CD14-positive monocyte (primary cell): ENCODE data around the gene ZNF451. TPM values are rescaled to one million over a fixed set of nuclear protein-coding genes. Genes with fewer than 3 reads are reported as not detected.

Experiments
- DNase-seq, 3 donors: peaks; one replicate each; pipeline ENCODE4 v3.0.0-alpha.2; 2011 to 2022
- H2AFZ ChIP-seq: 2 replicates; pipeline ENCODE4 v1.6.0; 2012; ENCODE audit warnings: mild to moderate bottlenecking, low read depth, low read length, inconsistent platforms; ENCODE audit not compliant: insufficient read depth, poor library complexity, severe bottlenecking
- H3K27ac ChIP-seq, 2 donors: 1 replicate in 1 of 2; 2 replicates in 1 of 2; pipeline ENCODE4 v1.5.1; 2012 to 2013; ENCODE audit warnings: low read length in 2 of 2, control low read depth in 1 of 2, inconsistent platforms in 1 of 2, low read depth in 1 of 2, mild to moderate bottlenecking in 1 of 2
- H3K27me3 ChIP-seq, 2 donors: one replicate each; pipeline versions ENCODE4 v1.6.0 to v1.6.1; 2011 to 2013; ENCODE audit warnings: low read length in 2 of 2; ENCODE audit not compliant: control insufficient read depth in 2 of 2, insufficient read depth in 2 of 2
- H3K36me3 ChIP-seq, 2 donors: replicated peaks in 1 of 2; 1 replicate in 1 of 2; 2 replicates in 1 of 2; pipeline versions ENCODE4 v1.5.1 to v1.6.1; 2012 to 2013; ENCODE audit warnings: low read length in 2 of 2, control low read depth in 1 of 2, inconsistent platforms in 1 of 2, mild to moderate bottlenecking in 1 of 2; ENCODE audit not compliant: insufficient read depth in 2 of 2, control insufficient read depth in 1 of 2
- H3K4me1 ChIP-seq, 2 donors: 1 replicate in 1 of 2; 2 replicates in 1 of 2; pipeline versions ENCODE4 v1.5.1 to v1.6.1; 2012 to 2013; ENCODE audit warnings: low read length in 2 of 2, control low read depth in 1 of 2, inconsistent platforms in 1 of 2, mild to moderate bottlenecking in 1 of 2, moderate library complexity in 1 of 2; ENCODE audit not compliant: insufficient read depth in 2 of 2, control insufficient read depth in 1 of 2
- H3K4me2 ChIP-seq: replicated peaks from 2 replicates; pipeline ENCODE3; 2012; ENCODE audit warnings: low read length, moderate library complexity, mild to moderate bottlenecking; ENCODE audit not compliant: poor library complexity, severe bottlenecking; ENCODE audit errors: extremely low read depth
- H3K4me3 ChIP-seq, 3 experiments: fragments of 200-600 bp in 1 of 3; sonication (generic) in 1 of 3; replicated peaks in 1 of 3; 1 replicate in 2 of 3; 2 replicates in 1 of 3; pipeline ENCODE4 v1.5.1; 2011 to 2013; ENCODE audit warnings: low read length in 3 of 3, mild to moderate bottlenecking in 3 of 3, control low read depth in 2 of 3, low read depth in 2 of 3, inconsistent platforms in 1 of 3, moderate library complexity in 1 of 3
- H3K79me2 ChIP-seq: 2 replicates; pipeline ENCODE4 v1.6.0; 2012; ENCODE audit warnings: mild to moderate bottlenecking, control low read depth, inconsistent platforms, low read length, moderate library complexity; ENCODE audit not compliant: insufficient read depth
- H3K9ac ChIP-seq: 2 replicates; pipeline ENCODE4 v1.6.0; 2017; ENCODE audit warnings: low read length, mild to moderate bottlenecking; ENCODE audit not compliant: insufficient read depth, poor library complexity, severe bottlenecking
- H3K9me3 ChIP-seq, 2 donors: replicated peaks in 1 of 2; 1 replicate in 1 of 2; 2 replicates in 1 of 2; pipeline versions ENCODE4 v1.5.1 to v1.6.1; 2012 to 2013; ENCODE audit warnings: low read length in 2 of 2, control low read depth in 1 of 2; ENCODE audit not compliant: control insufficient read depth in 1 of 2, insufficient read depth in 1 of 2
- H4K20me1 ChIP-seq: 2 replicates; pipeline ENCODE4 v1.6.0; 2012; ENCODE audit warnings: mild to moderate bottlenecking, low read length, control low read depth, moderate library complexity; ENCODE audit not compliant: insufficient read depth
- H3K27ac Mint-ChIP-seq, 7 donors: one replicate each; pipeline ENCODE4 v1.8.0; 2020; ENCODE audit warnings: mild to moderate bottlenecking in 7 of 7, mixed read lengths in 7 of 7, moderate library complexity in 6 of 7, inconsistent platforms in 2 of 7
- H3K27me3 Mint-ChIP-seq, 3 donors: one replicate each; pipeline ENCODE4 v1.8.0; 2021 to 2022; ENCODE audit warnings: low read depth in 3 of 3, mild to moderate bottlenecking in 3 of 3, mixed read lengths in 3 of 3, moderate library complexity in 3 of 3, inconsistent platforms in 1 of 3
- H3K36me3 Mint-ChIP-seq, 2 donors: one replicate each; pipeline ENCODE4 v1.8.0; 2020; ENCODE audit warnings: mixed read lengths in 2 of 2, inconsistent platforms in 1 of 2, mild to moderate bottlenecking in 1 of 2
- H3K4me1 Mint-ChIP-seq: one replicate; pipeline ENCODE4 v1.8.0; 2020; ENCODE audit warnings: mild to moderate bottlenecking, mixed read lengths
- H3K4me3 Mint-ChIP-seq, 2 donors: one replicate each; pipeline ENCODE4 v1.8.0; 2020; ENCODE audit warnings: mild to moderate bottlenecking in 2 of 2, mixed read lengths in 2 of 2, moderate library complexity in 1 of 2
- H3K9me3 Mint-ChIP-seq, 7 donors: one replicate each; pipeline ENCODE4 v1.8.0; 2020 to 2022; ENCODE audit warnings: mixed read lengths in 7 of 7, mild to moderate bottlenecking in 6 of 7, moderate library complexity in 6 of 7, inconsistent platforms in 2 of 7
- CTCF ChIP-seq: fragments of 200-600 bp; IDR thresholded peaks from one replicate; pipeline ENCODE4 v1.8.0; 2022; ENCODE audit warnings: antibody characterized with exemption, mild to moderate bottlenecking
- WGBS: methylation state at CpG from one replicate; pipeline ENCODE4 v1.1.5; 2013; ENCODE audit warnings: missing lambda C conversion rate; ENCODE audit not compliant: insufficient coverage; 5-methylcytosine and 5-hydroxymethylcytosine counted together
- intact Hi-C, 2 donors: fragments of 100-400 bp; cut with micrococcal nuclease; formaldehyde crosslinking; loops; one replicate each; pipeline versions ENCODE4 v1.15.0 to v1.15.1; 2023
- polyA plus RNA-seq, 3 donors: library from polyadenylated mRNA; depleted of rRNA in 1 of 3; unstranded in 2 of 3; stranded (reverse) in 1 of 3; fragments of 300-500 nt in 2 of 3; fragments of >200 nt in 1 of 3; fragmentation: Illumina TruSeq in 2 of 3; gene quantifications; 1 replicate in 2 of 3; 2 replicates in 1 of 3; pipeline ENCODE4 v1.2.3, GENCODE V29; 2012 to 2021

The ZNF451 gene
- polyA plus RNA-seq, 3 donors: 7.9 to 22.0 (median 19.1) TPM

GRCh38 chr6:57123111-57123510 is 33.1 kb downstream of the ZNF451 start:
- H3K4me2 ChIP-seq: no peak overlapping the region
- WGBS: no CpG with 5 or more reads among the region's 1 CpG
- H3K27me3 ChIP-seq: no peaks in the 10 kb centered on the region
- no peak overlapping the region for H2AFZ ChIP-seq
- TF ChIP-seq CTCF: no peak
- H4K20me1 ChIP-seq: peaks cover 11% of the 10 kb centered on the region
- H3K36me3 ChIP-seq: peaks cover 2 to 24% of the 10 kb centered on the region in 2 donors
- Mint-ChIP-seq H3K36me3 (peaks cover 31 to 34% of the 10 kb centered on the region in 2 donors), H3K4me1 (no peaks in the 10 kb centered on the region), H3K27me3 (peaks cover 0 to 2% (median 1%) of the 10 kb centered on the region in 3 donors), H3K4me3 (no peak overlapping the region), H3K9me3 (peaks cover 0 to 2% (median 0%) of the 10 kb centered on the region in 7 donors), H3K27ac (no peak overlapping the region)
- DNase-seq: no peak
- intact Hi-C loops: no loop called here
- H3K79me2 ChIP-seq: peaks cover 3% of the 10 kb centered on the region
- H3K4me3 ChIP-seq: no peak overlapping the region
- H3K9ac ChIP-seq: no peak overlapping the region
- no peaks in the 10 kb centered on the region for H3K9me3 ChIP-seq
- H3K4me1 ChIP-seq: no peaks in the 10 kb centered on the region
- H3K27ac ChIP-seq: no peak overlapping the region

GRCh38 chr6:57127763-57128162 is 37.8 kb downstream of the ZNF451 start:
- Histone ChIP-seq H3K27ac (no peak overlapping the region), H3K4me1 (no peaks in the 10 kb centered on the region), H3K9ac (no peak overlapping the region), H3K4me2 (no peak overlapping the region), H3K36me3 (peaks cover 12 to 47% of the 10 kb centered on the region in 2 donors), H3K27me3 (no peaks in the 10 kb centered on the region), H2AFZ (no peak overlapping the region), H3K4me3 (no peak overlapping the region), H4K20me1 (no peaks in the 10 kb centered on the region), H3K79me2 (no peaks in the 10 kb centered on the region), H3K9me3 (no peaks in the 10 kb centered on the region)
- Mint-ChIP-seq H3K27ac (no peak overlapping the region), H3K4me1 (no peaks in the 10 kb centered on the region), H3K4me3 (no peak overlapping the region), H3K9me3 (no peaks in the 10 kb centered on the region), H3K27me3 (peaks cover 0 to 2% (median 0%) of the 10 kb centered on the region in 3 donors), H3K36me3 (peaks cover 34 to 40% of the 10 kb centered on the region in 2 donors)
- no peak for TF ChIP-seq CTCF
- DNase-seq: no peak
- intact Hi-C loops: no loop called here
